HG02623 (cell line): Measurements from ENCODE around the gene TFPI.

Experiments
- ATAC-seq: cut with Tn5 transposase; IDR thresholded peaks from one replicate; pipeline ENCODE4 v1.9.1; 2021; ENCODE audit warnings: moderate library complexity; ENCODE audit not compliant: unreplicated experiment

TFPI gene

DNA sequence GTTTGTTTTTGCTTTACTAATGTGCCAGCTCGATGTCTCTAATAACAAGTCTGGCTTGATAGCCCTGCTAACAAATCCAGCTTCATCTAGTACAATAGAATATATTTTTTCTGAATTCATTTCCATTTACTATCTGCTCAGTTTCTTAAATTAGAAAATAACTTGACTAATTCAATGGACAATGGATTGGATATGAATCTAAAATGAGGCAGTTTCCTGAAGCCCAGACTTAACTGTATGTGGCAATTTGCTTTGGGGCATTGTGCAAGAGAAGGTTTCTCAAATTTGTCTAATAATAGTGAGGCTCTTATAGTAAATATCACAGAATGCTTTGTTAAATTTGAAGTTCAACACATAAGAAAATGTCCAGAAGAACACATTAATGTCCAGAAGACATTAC lies 132.0 kb downstream of the TFPI start:
- no peak for ATAC-seq

DNA sequence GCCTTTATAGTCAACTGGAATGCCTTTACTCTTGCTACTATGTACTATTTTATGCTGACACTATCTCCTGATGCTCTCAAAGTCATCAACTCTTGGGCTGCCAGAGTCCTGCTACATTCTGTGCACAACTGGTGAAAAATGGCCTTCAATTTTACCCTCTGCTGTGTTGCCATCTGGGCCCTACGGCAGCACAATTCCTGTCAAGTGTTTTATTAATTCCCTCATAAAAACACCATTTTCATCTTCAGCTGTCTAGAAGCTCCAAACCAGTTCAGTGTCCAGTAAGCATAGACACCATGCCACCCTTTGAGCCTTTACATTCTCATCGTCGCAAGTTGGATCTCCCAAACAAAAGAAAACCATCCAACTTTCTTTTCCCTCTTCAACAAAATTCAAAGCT lies 132.7 kb downstream of the TFPI start:
- ATAC-seq: no peak

DNA sequence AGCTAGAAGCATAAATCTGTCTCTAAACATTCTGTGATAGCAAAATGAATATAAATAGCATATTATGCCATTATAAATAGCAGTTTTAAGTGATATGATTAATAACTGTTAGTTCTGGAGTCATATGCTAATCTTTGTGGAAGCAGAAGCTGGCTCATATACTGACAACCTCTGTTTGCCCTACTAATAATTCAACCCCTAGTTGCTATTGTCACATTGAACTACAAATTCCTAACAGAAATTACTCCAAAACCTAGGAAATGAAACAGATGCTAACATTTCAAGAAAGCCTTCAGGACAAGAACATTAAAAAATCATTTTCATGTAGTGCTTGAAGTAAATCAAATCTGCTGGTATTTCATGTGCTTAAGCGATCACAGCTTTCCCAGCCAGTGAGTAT lies 134.4 kb downstream of the TFPI start:
- ATAC-seq: no peak

DNA sequence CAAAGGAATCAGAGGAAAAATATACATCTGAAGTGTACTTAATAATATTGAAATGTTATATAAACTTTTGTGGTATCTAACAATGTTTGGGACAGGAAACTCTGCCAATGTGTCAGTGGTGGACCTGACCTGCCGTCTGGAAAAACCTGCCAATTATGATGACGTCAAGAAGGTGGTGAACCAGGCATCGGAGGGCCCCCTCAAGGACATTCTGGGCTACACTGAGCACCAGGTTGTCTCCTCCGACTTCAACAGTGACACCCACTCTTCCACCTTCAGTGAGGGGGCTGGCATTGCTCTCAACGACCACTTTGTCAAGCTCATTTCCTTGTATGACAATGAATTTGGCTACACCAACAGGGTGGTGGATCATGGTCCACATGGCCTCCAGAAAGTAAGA lies 138.8 kb downstream of the TFPI start:
- no peak for ATAC-seq
